Activated naive CD8-positive, alpha-beta T cell treated with anti-CD3 and anti-CD28 coated beads, Interleukin-2, amount 50 U/mL, for 16 hours (primary cell): Measurements from ENCODE around the gene SMIM30.

Experiments used
- DNase-seq: peaks from one replicate; pipeline ENCODE4 v3.0.0-alpha.2; 2020; ENCODE audit warnings: low read depth, low spot score

Gene SMIM30

GRCh38 chr7:113100121-113100603 is 18.2 kb downstream of the SMIM30 start:
- no peak for DNase-seq

GRCh38 chr7:113099284-113099919 is 19.0 kb downstream of the SMIM30 start:
- no peak for DNase-seq

- DNase-seq, result no peak
Observed at GRCh38 chr7:113094517-113095249, 23.7 kb downstream of the SMIM30 start.

DNA sequence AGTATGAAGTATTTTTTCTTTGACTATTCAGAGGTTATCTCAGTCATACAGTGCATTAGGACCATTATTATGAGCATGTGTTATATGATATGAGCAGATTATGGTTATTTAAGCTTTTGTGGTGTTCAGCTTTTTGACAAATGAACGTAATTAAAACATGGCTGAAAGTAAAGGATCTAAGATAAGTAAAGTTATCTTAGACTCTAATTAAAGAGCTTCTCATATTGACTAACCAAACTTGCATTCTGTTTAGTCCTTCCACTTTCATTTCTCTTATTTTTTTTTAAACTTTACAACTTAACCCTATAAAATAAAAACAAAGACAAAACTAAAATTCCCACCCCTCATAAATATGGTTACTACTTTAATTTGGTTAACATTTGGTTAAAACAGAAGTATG is 24.8 kb downstream of the SMIM30 start:
- DNase-seq, result no peak

DNA sequence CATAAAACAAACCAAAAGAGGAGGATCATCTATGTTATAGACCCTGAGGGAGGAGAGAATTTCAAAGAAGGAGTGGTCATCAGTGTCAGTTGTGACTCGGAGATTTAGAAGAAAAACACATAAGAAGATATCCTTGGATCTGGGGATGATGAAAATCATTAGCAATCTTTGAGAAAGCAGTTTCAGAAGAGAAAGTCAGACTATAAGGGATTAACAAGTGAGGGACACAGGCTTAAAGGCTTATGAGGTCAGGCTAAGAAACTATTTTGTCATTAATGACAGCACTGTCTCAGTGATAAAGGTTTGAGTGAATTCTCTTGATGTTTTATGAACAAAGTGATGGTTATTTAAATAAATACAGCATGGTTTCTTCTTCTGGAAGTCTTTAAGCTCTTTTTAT is 25.6 kb downstream of the SMIM30 start:
- DNase-seq, result no peak

DNA sequence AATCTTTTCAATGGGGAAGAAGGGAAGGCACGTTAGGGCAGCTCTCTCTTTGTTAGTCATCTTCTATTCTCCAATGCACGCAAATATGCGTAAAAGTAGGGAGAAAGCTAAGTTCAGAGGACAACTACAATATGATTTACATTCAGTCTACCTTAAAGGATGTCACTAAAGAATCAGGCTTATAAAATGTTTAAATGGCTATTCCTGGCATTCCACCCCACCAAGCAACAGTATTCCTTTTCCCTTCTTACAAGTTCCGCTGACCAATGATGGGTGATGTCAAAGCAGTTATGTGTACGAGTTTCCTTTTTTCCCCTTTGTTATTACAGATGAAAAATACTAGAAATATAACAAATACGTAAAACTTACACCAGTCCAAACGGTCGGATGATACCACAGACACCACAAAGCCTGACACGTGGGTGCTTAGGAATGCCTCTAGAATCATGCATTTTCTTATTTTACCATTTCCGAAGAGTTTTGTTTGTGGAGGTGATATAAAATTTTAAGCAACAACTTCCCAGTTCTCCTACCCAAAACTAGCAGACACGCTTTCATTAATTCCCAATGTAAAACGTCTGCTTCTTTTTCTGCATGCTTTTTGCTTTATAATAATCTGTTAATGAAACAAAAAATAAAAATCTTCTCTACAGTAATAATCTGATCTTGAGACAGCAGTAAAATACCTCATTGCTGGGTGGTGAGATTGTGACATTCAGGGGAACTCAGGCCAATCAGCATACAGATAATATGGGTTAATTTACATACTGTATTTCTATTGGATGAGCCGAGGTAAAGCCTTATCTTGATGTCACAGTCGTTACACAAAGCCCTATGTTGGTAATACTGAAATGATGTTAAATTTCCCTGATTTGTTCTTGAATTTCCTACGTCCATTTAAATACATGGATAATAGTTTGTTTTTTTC is 31.0 kb downstream of the SMIM30 start:
- no peak for DNase-seq

DNA sequence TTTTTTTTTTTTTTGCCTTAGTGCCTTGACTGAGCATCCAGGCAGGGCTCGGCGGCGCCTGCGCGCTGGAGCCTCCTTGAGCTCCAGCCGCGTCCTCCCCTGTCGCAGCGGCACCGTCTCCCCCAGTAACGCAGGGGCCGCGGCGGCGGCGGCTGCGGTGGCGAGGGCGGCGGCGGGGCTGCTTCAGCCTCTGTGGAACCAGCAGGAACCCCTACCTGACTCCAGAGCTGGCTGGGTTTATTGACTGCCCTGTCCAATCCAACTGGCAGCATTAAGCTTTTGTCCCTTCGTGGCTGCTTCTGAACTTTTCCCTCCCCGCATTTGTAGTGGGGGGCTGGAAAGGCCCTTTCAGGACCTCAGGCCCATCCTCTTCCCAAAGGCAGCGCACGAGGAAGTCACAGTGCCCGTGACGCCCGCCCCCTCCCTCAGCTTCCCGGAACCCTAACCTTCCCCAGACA is 31.9 kb downstream of the SMIM30 start, which contains the start of gene GPR85:
GPR85 (minus strand) TSS at position 397 of the 458 bp plus-strand sequence. CDS start 2,106 bp downstream, outside the sequence.
- no peak for DNase-seq

DNA sequence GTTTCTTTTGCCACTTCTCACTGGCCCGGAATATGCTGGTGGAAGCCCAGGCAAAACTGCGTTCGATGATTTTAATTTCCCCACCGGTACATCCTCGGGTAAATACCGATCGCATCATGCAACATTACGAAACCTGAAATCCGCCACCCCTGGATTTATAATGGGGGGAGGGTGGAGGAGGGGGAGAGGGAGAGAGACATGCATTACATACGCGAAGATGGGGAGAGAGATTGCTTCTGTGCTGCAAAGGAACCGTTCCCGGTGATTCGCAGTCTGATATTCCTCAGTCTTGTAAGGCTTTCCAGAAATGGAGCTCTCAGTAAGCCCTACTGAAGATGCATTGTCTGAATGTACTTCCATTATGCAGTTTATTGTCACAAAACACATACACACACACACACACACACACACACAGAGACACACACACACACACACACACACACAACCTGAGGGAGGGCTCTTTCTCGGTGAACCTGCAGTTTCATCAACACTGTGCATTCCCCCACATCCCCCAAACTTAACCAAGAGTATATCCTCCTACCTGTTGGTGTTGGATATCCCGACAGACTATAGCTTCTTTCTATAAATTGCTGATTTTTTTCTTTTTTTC is 32.5 kb downstream of the SMIM30 start:
- DNase-seq, result no peak

DNA sequence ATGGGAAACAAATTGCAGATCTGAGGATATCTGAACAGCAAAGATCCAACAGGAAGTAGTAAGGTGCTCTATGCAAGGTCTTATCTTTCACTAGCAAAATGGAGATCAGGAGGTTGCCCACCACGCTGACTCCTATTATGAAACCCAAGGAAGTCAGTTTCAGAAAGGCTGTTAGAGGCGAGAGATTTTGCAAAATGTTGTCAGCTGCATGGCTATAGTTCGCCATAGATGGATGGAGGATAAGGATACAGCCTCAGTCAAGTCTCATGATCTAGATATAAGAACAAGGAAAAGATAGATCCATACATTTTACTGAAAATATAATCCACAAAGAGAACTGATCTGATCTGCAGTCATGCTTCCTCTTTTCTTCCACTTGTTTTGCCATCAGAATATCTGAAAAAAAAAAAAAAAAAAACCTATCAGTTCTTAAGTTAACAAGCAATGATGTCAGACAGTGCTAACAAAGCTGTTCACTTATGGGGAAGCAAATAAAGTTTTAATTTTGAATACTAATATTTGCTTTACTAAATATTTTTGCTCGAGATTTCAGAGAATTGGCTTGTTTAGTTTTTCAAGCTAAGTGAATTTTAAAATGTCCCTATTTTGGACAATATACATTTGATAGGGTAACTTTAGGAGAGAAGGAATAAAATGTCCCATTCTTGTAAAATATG is 33.7 kb downstream of the SMIM30 start:
- DNase-seq, result no peak

- no peak for DNase-seq
Observed at GRCh38 chr7:113083816-113084495, 34.4 kb downstream of the SMIM30 start.

DNA sequence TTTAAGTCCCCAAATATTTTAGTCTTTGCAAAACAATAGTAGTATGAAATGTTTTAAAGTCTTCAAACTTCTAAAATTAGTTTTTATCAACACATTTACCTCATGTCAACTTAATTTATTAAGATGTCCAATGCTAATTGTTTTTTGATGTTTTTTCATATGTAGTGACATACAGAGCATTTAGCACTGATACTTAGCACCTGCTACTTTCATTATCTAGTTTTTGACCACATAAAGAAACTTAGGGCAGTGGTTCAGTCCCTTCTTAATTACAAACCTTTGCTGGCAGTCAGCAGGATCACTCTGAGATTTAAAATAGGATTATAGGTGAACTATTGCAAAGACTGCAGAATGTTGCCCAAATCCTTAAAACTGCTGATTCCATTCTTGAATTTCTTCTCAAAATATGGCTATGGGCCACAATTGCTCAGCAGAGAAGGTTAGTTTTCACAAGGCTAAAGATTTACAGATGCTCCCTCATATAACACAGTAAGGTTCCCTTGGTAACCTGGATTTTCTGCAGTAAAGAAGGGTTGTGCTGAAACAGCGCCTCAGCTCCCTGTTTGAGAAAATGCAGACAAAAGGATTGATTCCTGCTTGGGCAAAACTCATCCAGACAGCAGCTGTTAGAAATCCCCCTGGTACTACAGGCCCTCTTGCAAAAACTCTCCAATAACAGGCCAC is 35.1 kb downstream of the SMIM30 start:
- DNase-seq, result no peak

DNA sequence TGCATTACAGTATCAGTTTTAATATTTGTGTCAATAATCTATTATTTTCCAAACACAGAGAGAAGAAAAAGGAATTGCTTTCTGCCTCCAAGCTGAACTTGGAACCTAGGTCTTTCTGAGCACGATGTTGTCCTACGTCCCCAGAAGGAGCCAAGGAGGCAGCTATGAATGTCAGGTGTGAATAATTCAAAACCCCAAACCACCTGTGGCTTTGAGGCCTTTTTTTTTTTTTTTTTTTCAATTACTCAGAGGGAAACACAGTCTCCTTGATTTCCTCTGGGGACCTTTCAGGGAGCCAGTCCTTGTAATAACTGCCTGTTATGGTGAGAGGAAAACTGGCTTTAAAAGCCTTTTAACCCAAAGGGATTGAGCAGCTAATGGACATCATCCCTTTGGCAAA is 40.0 kb downstream of the SMIM30 start:
- DNase-seq, result no peak

- DNase-seq, result no peak
Observed at GRCh38 chr7:113076703-113077102, 41.7 kb downstream of the SMIM30 start.

DNA sequence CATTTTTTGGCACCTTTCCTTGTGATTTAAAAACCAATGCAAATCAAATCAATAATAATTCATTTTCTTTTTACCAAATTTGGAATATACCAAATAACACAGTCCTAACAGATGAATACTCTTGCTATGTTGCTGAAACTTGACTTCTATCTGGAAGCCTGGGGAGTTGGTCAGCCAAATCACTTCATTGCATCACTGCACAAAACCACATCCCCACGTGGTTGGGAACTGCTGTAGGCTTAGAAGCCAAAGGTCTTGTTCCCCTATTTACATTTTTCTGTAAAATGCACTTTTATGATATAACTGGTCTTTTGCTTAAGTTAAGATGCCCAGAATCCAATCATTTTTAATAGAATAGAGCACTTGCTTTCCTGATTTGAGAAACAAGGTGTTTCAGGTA is 46.9 kb downstream of the SMIM30 start:
- no peak for DNase-seq
